Measurements from ENCODE around the gene PTMS.

GRCh38 chr12:6769666-6770065 lies 3.5 kb downstream of the PTMS start:
- TF ChIP-seq POLR2A (IDR thresholded peaks at IDR 0.05; ENCODE audit: extremely low read depth, insufficient read length), result no peak
- TF ChIP-seq, protein P1, sequence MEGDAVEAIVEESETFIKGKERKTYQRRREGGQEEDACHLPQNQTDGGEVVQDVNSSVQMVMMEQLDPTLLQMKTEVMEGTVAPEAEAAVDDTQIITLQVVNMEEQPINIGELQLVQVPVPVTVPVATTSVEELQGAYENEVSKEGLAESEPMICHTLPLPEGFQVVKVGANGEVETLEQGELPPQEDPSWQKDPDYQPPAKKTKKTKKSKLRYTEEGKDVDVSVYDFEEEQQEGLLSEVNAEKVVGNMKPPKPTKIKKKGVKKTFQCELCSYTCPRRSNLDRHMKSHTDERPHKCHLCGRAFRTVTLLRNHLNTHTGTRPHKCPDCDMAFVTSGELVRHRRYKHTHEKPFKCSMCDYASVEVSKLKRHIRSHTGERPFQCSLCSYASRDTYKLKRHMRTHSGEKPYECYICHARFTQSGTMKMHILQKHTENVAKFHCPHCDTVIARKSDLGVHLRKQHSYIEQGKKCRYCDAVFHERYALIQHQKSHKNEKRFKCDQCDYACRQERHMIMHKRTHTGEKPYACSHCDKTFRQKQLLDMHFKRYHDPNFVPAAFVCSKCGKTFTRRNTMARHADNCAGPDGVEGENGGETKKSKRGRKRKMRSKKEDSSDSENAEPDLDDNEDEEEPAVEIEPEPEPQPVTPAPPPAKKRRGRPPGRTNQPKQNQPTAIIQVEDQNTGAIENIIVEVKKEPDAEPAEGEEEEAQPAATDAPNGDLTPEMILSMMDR (IDR thresholded peaks at IDR 0.05; ENCODE audit: low read depth, low read length), result no peak

Data from NB4 (cell line).